ENCODE data around the gene MVK.

GRCh38 chr12:109632342-109632741, 58.7 kb downstream of the MVK start:
- TF ChIP-seq EZH2 (IDR thresholded peaks at IDR 0.05; ENCODE audit: borderline replicate concordance, low read length) (no peak), CTCF (conservative IDR thresholded peaks at IDR 0.05 in 1 of 2, IDR thresholded peaks at IDR 0.05 in 1 of 2; ENCODE audit: extremely low read depth in 1 of 2, insufficient read depth in 1 of 2, low read depth in 1 of 2, low read length in 2 of 2) (no peak)
